ENCODE measurements around the gene HNRNPM. TPM values are rescaled to one million over a fixed set of nuclear protein-coding genes. Genes with fewer than 3 reads are reported as not detected.
A peak's percentile ranks its signal among the peaks of the same experiment; 100 is the strongest.

Gene HNRNPM
- total RNA-seq, 2 experiments from 2014 or later = 269 to 272 TPM

GRCh38 chr19:8525401-8525684 lies 80.6 kb downstream of the HNRNPM start:
- CTCF ChIA-PET = interaction anchor here (1.5 kb wide), 1 partner anchor 20 kb away, joined by 3 read pairs; no protein-coding TSS in a partner anchor
- H3K4me3 ChIP-seq (ENCODE audit: low read length) = no peak overlapping the region
- TF ChIP-seq, protein P1, sequence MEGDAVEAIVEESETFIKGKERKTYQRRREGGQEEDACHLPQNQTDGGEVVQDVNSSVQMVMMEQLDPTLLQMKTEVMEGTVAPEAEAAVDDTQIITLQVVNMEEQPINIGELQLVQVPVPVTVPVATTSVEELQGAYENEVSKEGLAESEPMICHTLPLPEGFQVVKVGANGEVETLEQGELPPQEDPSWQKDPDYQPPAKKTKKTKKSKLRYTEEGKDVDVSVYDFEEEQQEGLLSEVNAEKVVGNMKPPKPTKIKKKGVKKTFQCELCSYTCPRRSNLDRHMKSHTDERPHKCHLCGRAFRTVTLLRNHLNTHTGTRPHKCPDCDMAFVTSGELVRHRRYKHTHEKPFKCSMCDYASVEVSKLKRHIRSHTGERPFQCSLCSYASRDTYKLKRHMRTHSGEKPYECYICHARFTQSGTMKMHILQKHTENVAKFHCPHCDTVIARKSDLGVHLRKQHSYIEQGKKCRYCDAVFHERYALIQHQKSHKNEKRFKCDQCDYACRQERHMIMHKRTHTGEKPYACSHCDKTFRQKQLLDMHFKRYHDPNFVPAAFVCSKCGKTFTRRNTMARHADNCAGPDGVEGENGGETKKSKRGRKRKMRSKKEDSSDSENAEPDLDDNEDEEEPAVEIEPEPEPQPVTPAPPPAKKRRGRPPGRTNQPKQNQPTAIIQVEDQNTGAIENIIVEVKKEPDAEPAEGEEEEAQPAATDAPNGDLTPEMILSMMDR (IDR thresholded peaks at IDR 0.05) = no peak
- H3K27ac Mint-ChIP-seq = no peak overlapping the region
- no peaks in the 10 kb centered on the region for H3K9me3 ChIP-seq (ENCODE audit: control insufficient read depth in 1 of 2, insufficient read depth in 1 of 2, low read length in 2 of 2)
- intact Hi-C loops (cut with DNase I, micrococcal nuclease) = no loop called here
- H3K9me3 Mint-ChIP-seq = no peaks in the 10 kb centered on the region
- H3K27me3 Mint-ChIP-seq = no peaks in the 10 kb centered on the region
- H3K4me1 Mint-ChIP-seq (ENCODE audit: low read depth) = peaks cover 12% of the 10 kb centered on the region
- H3K4me1 ChIP-seq (ENCODE audit: insufficient read depth, low read length) = peaks cover 20% of the 10 kb centered on the region
- no peaks in the 10 kb centered on the region for H3K27me3 ChIP-seq (ENCODE audit: control insufficient read depth in 1 of 2, insufficient read depth in 2 of 2, low read length in 2 of 2)
- H3K36me3 ChIP-seq (ENCODE audit: insufficient read depth, low read length) = peaks cover 79% of the 10 kb centered on the region
- H3K27ac ChIP-seq (ENCODE audit: low read depth in 1 of 2, low read length in 2 of 2) = no peak overlapping the region
- POLR2A ChIA-PET = interaction anchor here (0.8 kb wide), 1 partner anchor 19 kb away, joined by 3 read pairs; no protein-coding TSS in a partner anchor
- H3K4me3 Mint-ChIP-seq = no peak overlapping the region
- DNase-seq = no peak
- no peak for ATAC-seq (ENCODE audit: poor library complexity)
- peaks cover 35% of the 10 kb centered on the region for H3K36me3 Mint-ChIP-seq (ENCODE audit: low read depth)

- Histone ChIP-seq H3K27ac (ENCODE audit: low read depth in 1 of 2, low read length in 2 of 2) (no peak overlapping the region), H3K9me3 (ENCODE audit: control insufficient read depth in 1 of 2, insufficient read depth in 1 of 2, low read length in 2 of 2) (no peaks in the 10 kb centered on the region), H3K27me3 (ENCODE audit: control insufficient read depth in 1 of 2, insufficient read depth in 2 of 2, low read length in 2 of 2) (no peaks in the 10 kb centered on the region), H3K36me3 (ENCODE audit: insufficient read depth, low read length) (peaks cover 76% of the 10 kb centered on the region), H3K4me3 (ENCODE audit: low read length) (no peak overlapping the region), H3K4me1 (ENCODE audit: insufficient read depth, low read length) (peaks cover 10% of the 10 kb centered on the region)
- H3K36me3 Mint-ChIP-seq (ENCODE audit: low read depth) = peaks cover 33% of the 10 kb centered on the region
- ChIA-PET CTCF (no interaction called here), POLR2A (interaction anchor here (2.4 kb wide), 1 partner anchor 13 kb away, joined by 8 read pairs; the partner anchor contains the start of gene ZNF414)
- TF ChIP-seq, protein P1 (IDR thresholded peaks at IDR 0.05) = no peak
- H3K27me3 Mint-ChIP-seq = no peaks in the 10 kb centered on the region
- H3K9me3 Mint-ChIP-seq = no peaks in the 10 kb centered on the region
- no peak overlapping the region for H3K4me3 Mint-ChIP-seq
- intact Hi-C loops (cut with DNase I, micrococcal nuclease) = no loop called here
- DNase-seq (peak in 1 of 14 experiments; percentile 39), ATAC-seq (ENCODE audit: poor library complexity) (no peak)
- peaks cover 12% of the 10 kb centered on the region for H3K4me1 Mint-ChIP-seq (ENCODE audit: low read depth)
- H3K27ac Mint-ChIP-seq = peak overlapping the region; percentile 58
These were observed 81.7 kb downstream of the HNRNPM start for GRCh38 chr19:8526345-8527091.

DNA sequence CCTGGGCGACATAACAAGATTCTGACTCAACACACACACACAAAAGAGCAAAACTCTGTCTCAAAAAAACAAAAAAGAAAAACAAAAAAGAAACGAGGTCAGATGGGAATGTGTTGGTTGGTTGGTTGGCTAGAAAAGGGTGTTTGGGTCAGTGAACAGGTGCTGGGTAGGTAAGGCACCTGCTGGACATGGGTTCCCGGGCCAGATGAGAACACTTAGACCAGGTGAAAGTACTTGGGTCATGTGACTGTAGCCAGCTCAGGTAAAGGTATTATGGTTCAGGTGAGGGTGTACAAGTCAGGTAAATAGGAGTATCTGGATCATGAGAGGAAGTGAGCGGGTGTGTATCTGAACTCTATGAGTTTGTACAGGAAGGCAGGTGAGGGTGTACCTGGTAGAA lies 83.7 kb downstream of the HNRNPM start:
- Histone ChIP-seq H3K27ac (ENCODE audit: low read depth in 1 of 2, low read length in 2 of 2) (no peak overlapping the region), H3K9me3 (ENCODE audit: control insufficient read depth in 1 of 2, insufficient read depth in 1 of 2, low read length in 2 of 2) (no peaks in the 10 kb centered on the region), H3K4me3 (ENCODE audit: low read length) (no peak overlapping the region), H3K4me1 (ENCODE audit: insufficient read depth, low read length) (peaks cover 10% of the 10 kb centered on the region), H3K36me3 (ENCODE audit: insufficient read depth, low read length) (peaks cover 70% of the 10 kb centered on the region), H3K27me3 (ENCODE audit: control insufficient read depth in 1 of 2, insufficient read depth in 2 of 2, low read length in 2 of 2) (no peaks in the 10 kb centered on the region)
- H3K36me3 Mint-ChIP-seq (ENCODE audit: low read depth) = peaks cover 40% of the 10 kb centered on the region
- intact Hi-C loops (cut with DNase I, micrococcal nuclease) = no loop called here
- POLR2A ChIA-PET = interaction anchor here (2.4 kb wide), 1 partner anchor 15 kb away, joined by 8 read pairs; the partner anchor contains the start of gene ZNF414
- H3K27me3 Mint-ChIP-seq = no peaks in the 10 kb centered on the region
- ATAC-seq (ENCODE audit: poor library complexity) (no peak), DNase-seq (no peak)
- no peaks in the 10 kb centered on the region for H3K9me3 Mint-ChIP-seq
- H3K4me1 Mint-ChIP-seq (ENCODE audit: low read depth) = peaks cover 12% of the 10 kb centered on the region
- H3K4me3 Mint-ChIP-seq = no peak overlapping the region
- TF ChIP-seq, protein P1 (IDR thresholded peaks at IDR 0.05) = no peak
- CTCF ChIA-PET = no interaction called here
- no peak overlapping the region for H3K27ac Mint-ChIP-seq

All from CD4-positive, alpha-beta T cell (primary cell).